Lung (tissue), 12 donors: ENCODE data around the gene AIRE. TPM values are rescaled to one million over a fixed set of nuclear protein-coding genes. Genes with fewer than 3 reads are reported as not detected.

Source experiments
- ATAC-seq: fragments of 200-7000 bp; cut with Tn5 transposase; one replicate; pipeline ENCODE4 v1.9.1; 2020; ENCODE audit warnings: moderate number of reproducible peaks; ENCODE audit not compliant: insufficient read depth, low FRiP score
- DNase-seq, 3 donors: peaks; one replicate each; pipeline ENCODE4 v3.0.0-alpha.2; 2013 to 2017
- H3K27ac ChIP-seq, 2 donors: one replicate each; pipeline ENCODE4 v1.5.1; 2013; ENCODE audit warnings: mild to moderate bottlenecking in 2 of 2, moderate library complexity in 2 of 2, control low read depth in 1 of 2, inconsistent platforms in 1 of 2, low read depth in 1 of 2, low read length in 1 of 2
- H3K27me3 ChIP-seq, 3 donors: one replicate each; pipeline ENCODE4 v1.5.1; 2013; ENCODE audit warnings: low read length in 2 of 3; ENCODE audit not compliant: control insufficient read depth in 3 of 3, insufficient read depth in 3 of 3
- H3K36me3 ChIP-seq, 4 donors: one replicate each; pipeline ENCODE4 v1.5.1; 2013; ENCODE audit warnings: low read length in 4 of 4, mild to moderate bottlenecking in 1 of 4, moderate library complexity in 1 of 4; ENCODE audit not compliant: control insufficient read depth in 4 of 4, insufficient read depth in 4 of 4
- H3K4me1 ChIP-seq, 5 donors: one replicate each; pipeline ENCODE4 v1.5.1; 2013; ENCODE audit warnings: low read length in 5 of 5, mild to moderate bottlenecking in 2 of 5, moderate library complexity in 1 of 5; ENCODE audit not compliant: control insufficient read depth in 5 of 5, insufficient read depth in 5 of 5
- H3K4me3 ChIP-seq: one replicate; pipeline ENCODE4 v1.5.1; 2013; ENCODE audit warnings: mild to moderate bottlenecking, control low read depth, moderate library complexity
- H3K9ac ChIP-seq, 2 donors: one replicate each; pipeline ENCODE4 v1.5.1; 2013; ENCODE audit warnings: low read length in 2 of 2, control low read depth in 1 of 2; ENCODE audit not compliant: insufficient read depth in 1 of 2
- H3K9me3 ChIP-seq, 4 donors: one replicate each; pipeline ENCODE4 v1.5.1; 2013; ENCODE audit warnings: low read length in 3 of 4, mild to moderate bottlenecking in 1 of 4, moderate library complexity in 1 of 4; ENCODE audit not compliant: control insufficient read depth in 4 of 4, insufficient read depth in 3 of 4
- WGBS, 2 donors: extraction: QIAGEN DNeasy Blood & Tissue Kit; methylation state at CpG; one replicate each; pipeline ENCODE4 v1.1.7; 2013; 5-methylcytosine and 5-hydroxymethylcytosine counted together
- polyA plus RNA-seq, 2 donors: library from polyadenylated mRNA; stranded (reverse); fragments of 200-250 nt; gene quantifications; one replicate each; pipeline ENCODE4 v1.2.1, GENCODE V29; 2013
- total RNA-seq, 2 donors: library from RNA; depleted of rRNA in 1 of 2; stranded (reverse); fragments of >200 nt in 1 of 2; gene quantifications; one replicate each; pipeline ENCODE4 v1.2.1, GENCODE V29; 2014 to 2021
- TF ChIP-seq, protein P1 (sequence below): IDR thresholded peaks from 2 replicates; pipeline ENCODE4 v1.5.1; 2012; ENCODE audit warnings: mild to moderate bottlenecking; ENCODE audit errors: control extremely low read depth, extremely low read depth
- donor health status: control.
- donor health status: control.
- donor health status: Bipolar disorder and iron deficiency.
- donor health status: healthy.
- donor health status: DM: yes; HTN: yes; CAD: no.

AIRE gene
- total and polyA plus RNA-seq, 4 donors, result 0.37 TPM; not detected in 3

DNA sequence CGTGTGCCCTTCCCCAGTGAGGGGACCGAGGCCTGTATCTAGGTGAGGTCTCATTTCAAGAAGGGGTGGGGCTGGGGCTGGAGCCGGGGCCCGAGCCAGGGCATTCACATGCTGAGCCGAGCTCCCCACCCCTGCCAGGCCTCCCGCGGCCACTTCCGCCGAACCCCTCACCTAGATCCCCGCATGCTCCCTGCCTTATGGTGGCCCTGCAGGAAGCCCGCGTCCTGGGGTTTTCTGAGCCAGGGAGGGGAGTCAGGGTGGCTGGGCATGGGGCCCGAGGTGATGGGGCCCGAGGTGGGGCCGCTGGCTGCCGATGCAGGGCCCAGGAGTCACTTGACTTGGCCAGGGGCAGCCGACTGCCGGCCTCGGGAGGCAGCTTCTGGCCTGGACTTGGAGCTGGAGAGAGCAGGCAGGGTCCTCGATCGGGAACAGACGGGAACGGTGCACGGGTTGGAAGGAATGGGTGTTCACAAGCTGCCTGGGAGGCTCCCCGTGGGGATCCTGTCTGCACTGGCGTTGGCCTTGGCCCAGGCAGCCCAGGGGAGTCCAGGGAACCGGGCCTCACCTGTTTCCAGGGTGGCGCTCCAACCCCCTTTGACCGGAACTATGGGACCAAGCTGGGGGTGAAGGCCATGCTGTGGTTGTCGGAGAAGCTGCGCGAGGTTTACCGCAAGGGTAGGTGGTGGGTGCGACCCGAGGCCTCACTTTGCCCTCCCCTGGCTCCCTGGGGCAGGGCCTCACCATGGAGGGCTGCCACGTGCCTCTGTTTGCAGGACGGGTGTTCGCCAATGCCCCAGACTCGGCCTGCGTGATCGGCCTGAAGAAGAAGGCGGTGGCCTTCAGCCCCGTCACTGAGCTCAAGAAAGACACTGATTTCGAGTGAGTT lies 40.0 kb downstream of the AIRE start:
- Histone ChIP-seq H3K27me3 (no peaks in the 10 kb centered on the region), H3K27ac (no peak overlapping the region), H3K9me3 (no peaks in the 10 kb centered on the region), H3K36me3 (peaks cover 0 to 77% (median 7%) of the 10 kb centered on the region in 4 donors), H3K4me1 (no peaks in the 10 kb centered on the region), H3K4me3 (no peak overlapping the region), H3K9ac (no peak overlapping the region)
- WGBS, 2 donors, result 93 to 95% methylated on average over 44 of the region's 44 CpGs
- DNase-seq (no peak), ATAC-seq (no peak)
- TF ChIP-seq, protein P1, sequence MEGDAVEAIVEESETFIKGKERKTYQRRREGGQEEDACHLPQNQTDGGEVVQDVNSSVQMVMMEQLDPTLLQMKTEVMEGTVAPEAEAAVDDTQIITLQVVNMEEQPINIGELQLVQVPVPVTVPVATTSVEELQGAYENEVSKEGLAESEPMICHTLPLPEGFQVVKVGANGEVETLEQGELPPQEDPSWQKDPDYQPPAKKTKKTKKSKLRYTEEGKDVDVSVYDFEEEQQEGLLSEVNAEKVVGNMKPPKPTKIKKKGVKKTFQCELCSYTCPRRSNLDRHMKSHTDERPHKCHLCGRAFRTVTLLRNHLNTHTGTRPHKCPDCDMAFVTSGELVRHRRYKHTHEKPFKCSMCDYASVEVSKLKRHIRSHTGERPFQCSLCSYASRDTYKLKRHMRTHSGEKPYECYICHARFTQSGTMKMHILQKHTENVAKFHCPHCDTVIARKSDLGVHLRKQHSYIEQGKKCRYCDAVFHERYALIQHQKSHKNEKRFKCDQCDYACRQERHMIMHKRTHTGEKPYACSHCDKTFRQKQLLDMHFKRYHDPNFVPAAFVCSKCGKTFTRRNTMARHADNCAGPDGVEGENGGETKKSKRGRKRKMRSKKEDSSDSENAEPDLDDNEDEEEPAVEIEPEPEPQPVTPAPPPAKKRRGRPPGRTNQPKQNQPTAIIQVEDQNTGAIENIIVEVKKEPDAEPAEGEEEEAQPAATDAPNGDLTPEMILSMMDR, result no peak

DNA sequence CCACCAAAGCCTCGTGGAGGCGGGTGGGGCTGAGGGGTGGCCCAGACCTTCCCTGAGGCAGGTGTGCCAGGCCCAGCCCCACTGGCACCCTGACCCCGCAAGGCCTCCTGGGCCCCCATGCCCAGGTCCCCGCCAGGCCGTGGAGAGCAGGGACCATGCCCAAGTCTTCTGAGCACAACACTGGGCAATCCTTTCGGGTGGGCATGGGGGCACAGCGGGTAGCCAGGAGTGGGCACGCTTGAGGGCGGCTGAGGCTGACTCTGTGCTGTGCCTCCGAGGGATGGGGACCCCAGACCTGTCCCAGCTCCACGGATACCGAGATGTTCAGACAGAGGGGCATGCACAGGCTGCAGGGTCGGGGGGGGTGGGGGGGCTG lies 40.6 kb downstream of the AIRE start:
- Histone ChIP-seq H3K27me3 (no peaks in the 10 kb centered on the region), H3K27ac (no peak overlapping the region), H3K36me3 (peaks cover 0 to 79% (median 7%) of the 10 kb centered on the region in 4 donors), H3K9ac (no peak overlapping the region), H3K4me1 (no peaks in the 10 kb centered on the region), H3K4me3 (no peak overlapping the region), H3K9me3 (no peaks in the 10 kb centered on the region)
- TF ChIP-seq, protein P1, result no peak
- 91 to 97% methylated on average over 12 to 13 of the region's 13 CpGs for WGBS, 2 donors
- ATAC-seq (no peak), DNase-seq (no peak)

DNA sequence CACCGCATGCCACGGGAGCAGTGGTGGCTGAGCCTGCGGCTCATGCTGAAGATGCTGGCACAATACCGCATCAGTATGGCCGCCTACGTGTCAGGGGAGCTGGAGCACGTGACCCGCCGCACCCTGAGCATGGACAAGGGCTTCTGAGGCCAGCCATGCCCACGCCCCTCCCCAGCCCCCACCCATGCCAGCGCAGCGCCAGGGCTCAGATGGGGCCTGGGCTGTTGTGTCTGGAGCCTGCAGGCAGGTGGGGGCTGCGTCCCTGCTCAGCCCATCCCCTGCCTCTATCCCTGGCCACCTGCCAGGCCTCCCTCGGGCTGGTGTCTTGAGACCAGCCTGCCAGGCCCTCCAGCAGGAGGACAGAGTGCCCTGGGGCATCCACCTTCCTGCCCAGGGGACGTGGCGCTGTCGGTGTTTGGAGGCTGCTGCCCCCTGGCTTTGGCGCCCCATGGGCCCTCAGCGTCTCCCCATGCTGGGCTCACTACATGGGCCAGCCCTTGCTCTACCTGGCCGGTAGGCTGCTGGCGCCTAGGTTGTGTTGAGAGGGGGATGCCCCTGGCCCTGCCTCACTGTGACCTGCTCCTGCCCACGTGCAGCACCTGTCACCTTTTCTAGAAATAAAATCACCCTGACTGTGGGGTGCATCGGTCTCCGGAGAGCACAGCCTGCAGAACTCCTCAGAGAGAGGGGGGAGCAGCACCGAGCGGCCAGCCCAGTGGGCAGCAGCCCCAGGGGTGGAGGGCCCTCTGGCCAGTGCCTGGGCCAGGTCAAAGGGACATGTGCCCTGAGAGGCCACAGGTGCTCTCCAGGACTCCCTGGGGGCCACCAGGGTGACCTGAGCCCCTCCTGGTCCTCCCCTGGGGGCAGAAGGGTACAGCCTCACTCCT lies 41.3 kb downstream of the AIRE start:
- Histone ChIP-seq H3K27me3 (no peaks in the 10 kb centered on the region), H3K4me3 (no peak overlapping the region), H3K9ac (no peak overlapping the region), H3K9me3 (no peaks in the 10 kb centered on the region), H3K27ac (no peak overlapping the region), H3K36me3 (peaks cover 0 to 79% (median 7%) of the 10 kb centered on the region in 4 donors), H3K4me1 (no peaks in the 10 kb centered on the region)
- ATAC-seq (no peak), DNase-seq (no peak)
- TF ChIP-seq, protein P1, result no peak
- 91 to 95% methylated on average over 22 to 26 of the region's 26 CpGs for WGBS, 2 donors
